Activated naive CD4-positive, alpha-beta T cell treated with anti-CD3 and anti-CD28 coated beads, Interleukin-2, amount 50 U/mL, for 16 hours (primary cell): ENCODE data around the gene ADGRG1.
A peak's percentile ranks its signal among the peaks of the same experiment; 100 is the strongest.

ENCODE experiments used
- DNase-seq: peaks from one replicate; pipeline ENCODE4 v3.0.0-alpha.2; 2020

Gene ADGRG1

GRCh38 chr16:57688487-57688986 is 60.1 kb downstream of the ADGRG1 start:
- DNase-seq = no peak

GRCh38 chr16:57688987-57689761 is 60.7 kb downstream of the ADGRG1 start:
- no peak for DNase-seq

DNA sequence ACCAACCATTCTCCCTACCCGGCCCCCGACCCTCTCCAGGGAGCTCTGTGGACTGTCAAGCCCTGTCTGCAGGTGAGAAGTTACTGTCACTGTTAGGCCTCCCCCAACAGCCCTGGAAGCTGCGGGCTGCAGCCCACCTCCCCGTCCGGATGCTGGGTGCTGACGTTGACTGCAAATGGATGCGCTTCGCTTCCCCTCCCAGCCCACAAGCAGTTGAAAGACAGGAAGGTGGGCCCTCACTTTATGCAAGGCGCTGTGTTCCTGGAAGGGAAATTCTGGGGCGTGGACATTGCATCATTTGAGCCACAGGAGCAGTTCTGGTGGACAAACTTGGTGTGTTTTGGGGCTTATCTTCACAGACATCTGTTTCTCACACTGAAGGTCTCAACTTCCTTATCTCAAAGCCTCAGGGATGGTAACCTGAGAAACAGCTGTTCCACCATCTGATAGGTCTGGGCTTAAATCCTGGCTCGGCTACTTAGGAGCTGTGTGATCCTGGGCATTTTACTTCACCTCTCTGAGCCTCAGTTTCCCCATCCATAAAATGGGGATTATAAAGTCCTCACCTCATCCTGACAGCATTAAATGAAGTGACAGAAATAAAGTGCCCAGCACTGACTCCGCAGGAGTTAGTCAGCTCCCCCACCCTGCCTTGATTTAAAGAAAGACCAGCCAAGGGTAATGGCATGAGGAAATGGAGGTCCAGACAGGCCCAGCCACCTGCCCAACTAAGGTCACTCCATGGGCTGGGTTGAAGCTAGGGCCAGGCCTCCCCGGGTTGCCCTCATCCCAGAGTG is 61.5 kb downstream of the ADGRG1 start:
- DNase-seq = peak; percentile 24

GRCh38 chr16:57690782-57691471 is 62.5 kb downstream of the ADGRG1 start:
- no peak for DNase-seq

DNA sequence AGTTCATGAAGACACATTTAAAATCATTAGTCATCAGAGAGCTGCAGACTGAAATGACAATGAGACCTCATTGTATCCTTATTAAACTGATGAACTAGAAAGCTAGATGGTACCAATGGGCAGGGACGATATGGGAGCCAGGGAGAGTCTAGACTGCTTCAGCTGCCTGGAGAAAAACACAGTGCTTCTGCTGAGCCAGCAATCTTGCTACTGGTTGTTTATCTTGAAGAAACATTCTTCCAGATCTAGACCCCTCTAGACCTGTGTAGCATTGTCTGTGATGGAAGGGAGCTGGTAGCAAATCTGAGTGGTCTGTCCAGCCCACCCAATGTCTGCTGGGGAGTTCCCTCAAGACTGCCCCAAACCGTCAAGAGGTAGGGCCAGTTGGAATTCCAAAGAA is 64.2 kb downstream of the ADGRG1 start:
- no peak for DNase-seq

GRCh38 chr16:57693550-57693949 is 65.1 kb downstream of the ADGRG1 start:
- no peak for DNase-seq

- DNase-seq = no peak
Measured at GRCh38 chr16:57694231-57694724, 65.8 kb downstream of the ADGRG1 start.

GRCh38 chr16:57694725-57695679 is 66.6 kb downstream of the ADGRG1 start, which contains the start of gene DRC7:
Gene DRC7, plus strand, starts transcription at chr16:57694806. Its CDS starts 3,144 bp downstream, at chr16:57697950.
- DNase-seq = no peak

GRCh38 chr16:57695680-57696069 is 67.2 kb downstream of the ADGRG1 start:
- no peak for DNase-seq

- no peak for DNase-seq
Measured at GRCh38 chr16:57696240-57696639, 67.8 kb downstream of the ADGRG1 start.

DNA sequence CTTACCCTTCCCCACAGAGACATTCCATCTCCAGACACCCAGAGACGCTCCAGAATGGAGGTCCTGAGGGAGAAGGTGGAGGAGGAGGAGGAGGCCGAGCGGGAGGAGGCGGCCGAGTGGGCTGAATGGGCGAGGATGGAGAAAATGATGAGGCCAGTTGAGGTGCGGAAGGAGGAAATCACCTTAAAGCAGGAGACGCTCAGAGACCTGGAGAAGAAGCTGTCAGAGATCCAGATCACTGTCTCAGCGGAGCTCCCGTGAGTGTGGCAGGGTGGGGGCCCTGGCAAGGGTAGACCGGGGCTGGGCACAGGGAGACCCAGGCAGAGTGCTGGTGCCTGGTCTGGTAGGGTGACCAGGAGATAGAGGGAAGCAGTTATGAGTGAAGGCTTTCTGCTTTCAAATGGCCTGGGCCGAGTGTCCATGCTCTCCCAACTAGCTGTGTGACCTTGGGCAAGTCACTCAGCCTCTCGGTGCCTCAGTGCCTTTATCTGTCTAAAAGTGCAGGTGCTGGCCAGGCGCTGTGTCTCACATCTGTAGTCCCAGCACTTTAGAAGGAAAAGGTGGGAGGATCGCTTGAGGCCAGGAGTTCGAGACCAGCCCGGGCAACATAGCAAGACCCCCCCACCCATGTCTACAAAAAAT is 69.6 kb downstream of the ADGRG1 start:
- DNase-seq = no peak

- no peak for DNase-seq
Measured at GRCh38 chr16:57698812-57699405, 70.5 kb downstream of the ADGRG1 start.

DNA sequence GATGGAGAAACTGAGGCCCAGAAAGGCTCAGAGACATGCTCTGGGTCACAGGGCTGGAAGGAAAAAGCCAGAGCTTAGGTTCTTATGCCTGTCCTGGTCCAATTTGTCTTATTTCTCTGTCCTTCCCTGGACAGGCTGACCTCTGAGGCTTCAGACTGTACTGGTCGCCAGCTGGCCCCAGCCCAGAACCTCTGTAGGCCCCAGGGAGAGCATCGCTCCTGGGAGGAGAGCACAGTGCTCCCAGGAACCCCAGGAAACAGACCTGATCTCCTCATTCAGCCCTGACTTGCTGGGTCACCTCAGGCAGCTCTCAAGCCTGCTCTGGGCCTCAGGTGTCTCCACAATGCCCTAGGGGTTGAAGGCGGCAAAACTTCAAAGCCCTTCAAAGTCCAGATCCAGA is 71.1 kb downstream of the ADGRG1 start:
- DNase-seq = no peak

DNA sequence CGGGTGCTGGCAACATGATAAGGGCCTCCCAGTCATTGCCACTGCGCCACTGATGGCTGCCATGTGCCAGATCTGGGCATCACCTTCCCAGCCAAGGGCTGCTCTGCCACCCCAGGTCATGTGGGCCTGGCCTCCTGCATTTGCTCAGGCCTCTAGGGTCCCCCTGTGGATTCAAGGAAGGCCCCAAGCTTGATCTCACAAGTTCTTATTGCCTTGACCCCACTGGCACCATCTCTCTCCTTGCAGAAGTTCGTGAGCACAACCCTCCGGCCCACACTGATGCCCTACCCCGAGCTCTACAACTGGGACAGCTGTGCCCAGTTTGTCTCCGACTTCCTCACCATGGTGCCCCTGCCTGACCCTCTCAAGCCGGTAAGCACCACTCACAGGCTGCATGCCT is 71.5 kb downstream of the ADGRG1 start:
- no peak for DNase-seq

DNA sequence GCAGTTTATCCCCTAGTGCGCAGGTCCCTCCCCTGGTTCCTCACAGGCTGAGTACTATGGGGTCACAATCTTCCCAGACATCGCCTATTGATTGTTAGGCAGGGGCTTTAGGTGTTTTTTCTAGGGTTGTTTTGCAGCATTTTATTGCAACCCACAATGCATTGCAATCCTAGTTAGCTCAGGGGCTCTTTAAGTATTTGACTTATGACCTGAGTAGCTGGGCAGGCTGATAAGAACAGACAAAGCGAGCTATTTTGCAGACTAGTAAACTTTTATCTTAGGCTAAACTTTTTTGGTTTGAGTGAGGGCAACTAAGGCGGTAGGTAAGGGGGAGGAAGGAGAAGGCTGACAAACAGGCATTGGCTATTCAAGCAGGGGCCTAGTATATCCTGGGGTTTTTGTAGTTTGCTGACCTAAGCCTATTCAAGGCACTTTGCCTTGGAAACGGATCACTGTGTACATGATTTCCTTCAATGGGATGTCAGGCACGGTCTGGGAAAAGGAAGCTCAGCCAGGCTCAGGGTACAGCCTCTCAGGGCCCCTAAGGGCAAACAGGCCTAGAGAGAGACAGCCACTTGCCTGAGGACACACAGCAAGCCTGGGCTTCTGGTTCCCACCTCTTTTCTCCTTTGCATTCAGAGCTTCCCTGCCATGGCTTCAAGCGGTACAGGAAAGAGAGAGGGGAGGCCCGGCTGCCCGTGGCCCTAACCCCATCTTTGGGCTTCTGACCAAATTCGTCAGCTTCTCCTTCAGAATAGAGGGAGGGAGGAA is 72.5 kb downstream of the ADGRG1 start:
- no peak for DNase-seq

- no peak for DNase-seq
Measured at GRCh38 chr16:57701759-57702371, 73.4 kb downstream of the ADGRG1 start.

- no peak for DNase-seq
Measured at GRCh38 chr16:57703416-57704010, 75.1 kb downstream of the ADGRG1 start.

DNA sequence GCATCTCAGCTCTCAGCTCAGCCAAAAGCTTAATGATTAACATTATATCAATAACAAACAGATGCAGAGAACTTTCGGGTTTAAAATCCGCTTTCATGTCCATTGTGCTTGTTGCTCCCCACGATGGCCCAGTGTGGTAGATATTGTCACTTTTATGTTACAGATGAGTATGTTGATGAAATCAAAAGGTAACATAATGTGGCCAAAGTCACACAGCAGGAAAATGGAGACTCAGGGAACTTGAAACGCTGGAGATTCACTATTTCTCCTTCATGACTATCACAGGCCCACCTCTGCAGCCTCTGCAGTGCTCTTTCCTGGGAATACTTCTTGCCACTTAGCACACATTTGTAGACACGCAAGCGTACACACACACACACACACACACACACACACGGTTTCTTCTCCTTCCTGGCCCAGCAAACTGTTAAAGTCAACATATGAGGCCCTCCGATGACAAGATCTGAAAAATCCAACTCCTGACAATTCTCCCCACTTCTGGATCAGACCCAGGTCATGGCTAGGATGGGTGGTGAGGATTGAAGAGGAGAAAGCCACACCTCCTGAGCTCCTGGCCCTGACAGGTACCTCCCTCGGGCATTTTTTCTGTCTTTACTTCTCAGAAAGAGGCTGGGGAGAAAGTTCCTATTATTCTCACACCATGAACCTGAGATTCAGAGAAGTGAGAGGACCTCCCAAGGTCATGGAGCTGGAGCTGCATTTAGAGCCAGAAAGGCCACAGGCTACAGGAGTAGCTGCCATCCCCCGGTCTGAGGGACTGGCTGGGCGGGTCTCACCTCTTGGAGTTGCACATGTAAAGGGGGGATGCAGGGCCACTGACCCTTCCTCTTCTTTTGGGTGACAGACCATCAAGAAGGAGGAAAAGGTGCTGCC is 75.8 kb downstream of the ADGRG1 start:
- no peak for DNase-seq
